Activated naive CD4-positive, alpha-beta T cell (primary cell): Measurements from ENCODE around the gene CTTN.

ENCODE experiments used
- DNase-seq, 4 experiments: peaks; one replicate each; lab custom pipeline; 2025; lab: John Stamatoyannopoulos, UW

Gene CTTN

GRCh38 chr11:70410276-70411205, 12.2 kb downstream of the CTTN start:
- DNase-seq = no peak

- no peak for DNase-seq
Observed at GRCh38 chr11:70411713-70412452, 13.6 kb downstream of the CTTN start.

- no peak for DNase-seq
Observed at GRCh38 chr11:70413151-70413550, 14.8 kb downstream of the CTTN start.

- no peak for DNase-seq
Observed at GRCh38 chr11:70414341-70415100, 16.2 kb downstream of the CTTN start.

- DNase-seq = no peak
Observed at GRCh38 chr11:70415191-70415590, 16.9 kb downstream of the CTTN start.

GRCh38 chr11:70415642-70416395, 17.5 kb downstream of the CTTN start:
- no peak for DNase-seq

GRCh38 chr11:70416881-70417280, 18.6 kb downstream of the CTTN start:
- DNase-seq = no peak

GRCh38 chr11:70418130-70418529, 19.8 kb downstream of the CTTN start:
- DNase-seq = no peak

- no peak for DNase-seq
Observed at GRCh38 chr11:70419307-70420007, 21.1 kb downstream of the CTTN start.

- DNase-seq = no peak
Observed at GRCh38 chr11:70420008-70420464, 21.7 kb downstream of the CTTN start.

- DNase-seq = no peak
Observed at GRCh38 chr11:70420496-70420895, 22.2 kb downstream of the CTTN start.

- DNase-seq = no peak
Observed at GRCh38 chr11:70421123-70421522, 22.8 kb downstream of the CTTN start.

- DNase-seq = no peak
Observed at GRCh38 chr11:70422692-70423522, 24.6 kb downstream of the CTTN start.

- DNase-seq = no peak
Observed at GRCh38 chr11:70423523-70424505, 25.5 kb downstream of the CTTN start.

GRCh38 chr11:70424765-70425344, 26.5 kb downstream of the CTTN start:
- DNase-seq = no peak

- no peak for DNase-seq
Observed at GRCh38 chr11:70427436-70427835, 29.1 kb downstream of the CTTN start.

- no peak for DNase-seq
Observed at GRCh38 chr11:70428701-70429427, 30.5 kb downstream of the CTTN start.

GRCh38 chr11:70429428-70429705, 31.0 kb downstream of the CTTN start:
- DNase-seq = no peak
